Raji (cell line): ENCODE results near the gene KATNAL1.
A peak's percentile ranks its signal among the peaks of the same experiment; 100 is the strongest.

Experiments
- POLR2A ChIP-seq: IDR thresholded peaks from 2 replicates; pipeline ENCODE4 v1.6.1; 2011; ENCODE audit warnings: low read depth, low read length, control low read depth; ENCODE audit not compliant: insufficient read depth

Gene KATNAL1

DNA sequence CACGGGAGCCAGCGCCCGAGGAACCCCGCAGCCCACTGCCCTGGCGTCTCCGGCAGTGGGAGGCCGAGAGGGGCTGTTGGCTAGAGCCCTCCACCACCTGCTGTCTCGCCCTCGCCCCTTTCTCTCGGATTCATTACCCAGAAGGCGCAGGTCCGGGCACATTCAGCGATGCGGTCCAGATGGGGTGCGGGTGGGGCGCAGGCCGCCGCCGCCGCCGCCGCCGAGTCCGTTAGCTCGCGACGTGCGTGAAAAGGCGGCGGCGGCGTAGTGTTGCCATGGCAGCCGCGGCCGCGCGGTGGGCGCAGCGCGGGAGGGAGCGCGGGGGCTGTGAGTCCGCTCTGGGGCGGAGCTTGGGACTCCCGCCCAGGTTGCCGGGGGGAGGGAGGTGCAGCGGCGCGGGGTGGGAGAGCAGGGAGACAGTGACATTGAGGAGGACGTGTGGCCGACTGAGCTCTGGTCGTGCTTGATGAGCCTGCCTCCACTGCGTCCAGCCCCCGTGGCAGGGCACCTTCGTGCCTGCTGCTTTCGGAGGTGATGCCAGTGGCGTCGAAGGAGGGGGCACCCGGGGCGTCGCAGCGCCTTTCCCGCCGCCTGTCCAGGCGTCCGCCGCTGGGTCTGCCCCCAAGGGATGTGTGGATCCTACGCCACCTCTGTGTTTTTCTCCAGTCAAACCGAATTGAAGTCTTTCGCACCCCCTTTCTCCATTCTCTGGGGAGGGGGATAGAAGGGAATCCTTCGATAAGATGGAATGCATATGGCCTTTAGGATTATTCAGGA, at the start of gene KATNAL1:
Gene KATNAL1 (minus strand): TSS at position 358 of the 777 bp plus-strand sequence. CDS start 23,774 bp downstream, outside the sequence.
- peak; percentile 49; the same call in 1 of the 2 replicates for TF ChIP-seq POLR2A

DNA sequence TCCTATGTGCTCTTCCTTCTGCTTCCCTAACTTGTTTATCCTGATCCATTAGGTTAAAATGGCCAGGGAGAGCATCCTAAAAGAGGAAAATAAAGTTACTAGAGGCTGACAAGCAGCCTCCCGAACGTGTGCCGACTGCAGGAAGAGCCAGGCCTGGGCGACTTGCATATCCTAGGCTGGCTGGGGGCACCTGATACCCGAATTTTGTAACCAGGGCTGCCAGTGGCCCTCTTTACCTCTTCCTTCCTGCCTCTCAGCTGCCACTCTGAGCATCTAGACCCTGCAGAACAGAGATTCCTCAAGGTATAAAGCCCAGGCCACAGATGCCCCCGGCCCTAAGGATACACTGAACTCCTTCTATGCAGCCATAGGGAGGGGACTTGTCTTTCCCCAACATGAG, 48.5 kb upstream of the KATNAL1 start:
- no peak for TF ChIP-seq POLR2A

DNA sequence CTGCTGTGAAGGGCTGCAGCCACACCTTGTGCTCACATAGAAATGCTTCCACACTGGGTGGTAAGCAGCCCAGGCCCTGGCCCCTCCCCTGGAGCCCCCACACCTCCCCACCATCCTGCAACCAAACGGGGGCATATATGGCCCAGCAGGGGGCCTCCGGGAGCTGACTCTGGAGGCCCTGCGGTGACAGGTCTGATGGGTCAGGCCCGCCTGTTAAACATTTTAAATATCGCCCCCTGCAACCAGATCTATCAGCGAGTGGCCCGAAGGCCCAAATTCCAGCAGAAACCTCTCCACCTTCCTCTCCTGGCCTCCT, 48.0 kb upstream of the KATNAL1 start:
- no peak for TF ChIP-seq POLR2A

DNA sequence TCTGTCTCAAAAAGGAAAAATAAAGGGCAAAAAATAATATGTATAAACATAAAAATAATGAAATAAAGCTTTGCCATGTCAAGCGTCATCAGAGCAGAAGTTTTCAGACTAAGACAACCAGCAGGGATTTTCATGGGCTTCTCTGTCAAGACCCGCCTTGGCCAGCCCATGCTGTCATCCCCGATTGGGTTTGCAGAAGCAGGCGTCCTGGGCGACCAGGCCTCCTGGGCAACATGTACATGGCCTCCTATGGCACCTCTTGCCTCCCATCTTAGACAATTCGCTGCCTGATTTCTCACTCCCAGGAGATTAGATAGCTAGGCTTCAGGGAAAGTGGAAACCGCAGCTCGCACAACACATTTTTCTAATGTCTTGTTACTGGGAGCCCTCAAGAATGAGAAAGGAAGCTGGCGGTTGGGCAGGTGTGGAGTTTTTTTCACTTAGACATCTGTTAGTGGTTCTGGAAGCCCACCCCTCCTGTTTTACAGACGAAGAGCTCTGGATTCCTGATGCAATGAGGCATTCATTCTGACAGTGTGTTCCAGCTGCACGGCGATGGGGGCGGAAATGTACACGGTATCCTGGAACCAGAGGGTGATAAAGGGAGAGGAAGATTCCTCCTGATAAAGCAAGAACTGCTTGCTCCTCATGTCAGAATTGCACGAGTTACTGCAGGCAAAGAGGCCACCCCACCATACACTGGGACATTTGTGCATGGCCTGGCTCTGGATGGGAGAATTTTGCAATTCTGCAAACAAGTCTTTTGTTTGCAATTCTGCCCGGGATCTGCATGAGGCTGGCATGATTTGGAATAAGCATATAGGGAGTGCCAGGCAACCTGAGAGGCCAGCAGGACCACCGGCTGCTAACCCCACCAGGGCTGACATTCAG, 47.4 kb upstream of the KATNAL1 start:
- no peak for TF ChIP-seq POLR2A

DNA sequence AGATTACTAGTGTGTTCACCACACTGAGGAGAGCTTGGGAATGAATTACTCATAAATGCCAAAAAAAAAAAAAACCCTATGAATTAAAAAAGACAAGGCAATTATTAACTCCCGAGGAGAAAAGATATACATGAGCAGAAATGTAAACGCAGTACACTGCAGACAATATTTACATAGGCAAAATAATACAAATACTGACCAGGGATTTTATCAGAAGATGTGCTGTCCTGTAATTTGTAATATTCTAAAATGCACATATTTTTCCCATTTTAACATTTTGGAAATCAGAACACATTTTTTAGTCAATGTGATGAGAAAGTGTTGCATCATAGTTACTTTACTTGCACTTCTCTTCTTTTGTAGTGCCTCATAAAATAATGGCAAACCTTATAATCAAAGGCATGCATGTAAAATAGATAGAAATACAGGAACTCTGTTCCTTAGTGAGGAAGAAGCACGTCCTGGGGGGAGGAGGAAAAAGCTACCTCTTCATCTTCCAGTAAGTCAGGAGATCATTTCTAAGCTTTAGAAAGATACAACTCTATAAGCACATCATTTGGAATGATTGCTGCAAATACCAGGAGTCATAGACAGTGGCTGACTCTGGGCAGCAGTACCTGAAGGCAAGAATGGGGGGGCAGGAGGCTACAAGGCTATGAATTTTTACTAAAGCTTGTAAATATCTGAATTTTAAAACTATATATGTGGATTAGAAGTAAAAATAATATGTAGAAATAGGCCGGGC, 46.3 kb upstream of the KATNAL1 start:
- no peak for TF ChIP-seq POLR2A

DNA sequence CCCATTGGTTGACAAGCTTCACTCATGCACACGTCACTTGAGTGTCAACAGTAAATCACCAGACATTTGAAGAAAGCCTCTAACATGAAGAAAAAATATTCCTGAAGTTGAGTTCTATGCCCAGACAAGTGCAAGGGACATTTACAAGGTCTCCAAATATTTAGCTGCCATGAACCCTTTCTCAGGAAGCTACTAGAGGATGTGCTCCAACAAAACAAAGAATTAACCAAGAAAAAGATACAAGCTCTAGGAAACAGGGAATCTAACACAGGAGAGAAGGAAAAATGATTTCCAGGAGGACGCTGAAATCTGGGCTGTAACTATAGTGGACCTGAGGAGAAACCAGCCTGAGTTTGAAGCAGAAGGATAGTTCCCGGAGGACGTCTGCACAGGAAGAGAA, 45.7 kb upstream of the KATNAL1 start:
- TF ChIP-seq POLR2A, result no peak

DNA sequence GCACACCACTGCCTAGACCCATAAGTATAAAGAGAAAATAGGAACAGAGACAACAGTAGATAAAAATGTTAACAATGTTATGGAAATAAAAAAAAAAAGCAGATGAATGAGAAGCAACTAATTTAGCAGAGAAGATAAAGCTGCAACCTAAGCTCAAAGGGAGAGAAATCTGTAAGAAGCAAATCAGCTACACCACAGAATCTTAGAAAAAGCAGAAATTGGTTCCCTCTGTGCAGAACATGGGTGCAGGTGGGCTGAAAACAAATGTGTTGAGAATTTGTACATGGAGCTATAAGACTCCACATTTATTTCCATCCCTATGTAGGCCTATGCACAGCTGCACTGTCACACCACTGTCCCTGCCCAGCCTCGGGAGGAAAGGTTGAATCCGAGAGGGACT, 44.8 kb upstream of the KATNAL1 start:
- TF ChIP-seq POLR2A, result no peak

DNA sequence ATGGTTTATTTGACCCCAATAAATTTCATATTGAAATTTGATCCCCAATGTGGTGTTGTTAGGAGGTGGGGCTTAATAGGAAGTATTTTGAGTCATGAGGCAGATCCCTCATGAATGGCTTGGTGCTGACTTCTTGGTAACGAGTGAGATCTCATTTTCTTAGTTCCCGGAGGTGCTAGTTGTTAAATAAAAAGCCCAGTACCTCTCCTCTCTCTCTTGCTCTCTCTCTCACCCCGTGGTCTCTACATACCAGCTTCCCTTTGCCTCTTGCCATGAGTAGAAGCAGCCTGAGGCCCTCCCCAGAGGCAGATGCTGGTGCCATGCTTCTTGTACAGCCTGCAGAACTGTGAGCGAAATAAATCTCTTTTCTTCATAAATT, 39.4 kb upstream of the KATNAL1 start:
- no peak for TF ChIP-seq POLR2A

DNA sequence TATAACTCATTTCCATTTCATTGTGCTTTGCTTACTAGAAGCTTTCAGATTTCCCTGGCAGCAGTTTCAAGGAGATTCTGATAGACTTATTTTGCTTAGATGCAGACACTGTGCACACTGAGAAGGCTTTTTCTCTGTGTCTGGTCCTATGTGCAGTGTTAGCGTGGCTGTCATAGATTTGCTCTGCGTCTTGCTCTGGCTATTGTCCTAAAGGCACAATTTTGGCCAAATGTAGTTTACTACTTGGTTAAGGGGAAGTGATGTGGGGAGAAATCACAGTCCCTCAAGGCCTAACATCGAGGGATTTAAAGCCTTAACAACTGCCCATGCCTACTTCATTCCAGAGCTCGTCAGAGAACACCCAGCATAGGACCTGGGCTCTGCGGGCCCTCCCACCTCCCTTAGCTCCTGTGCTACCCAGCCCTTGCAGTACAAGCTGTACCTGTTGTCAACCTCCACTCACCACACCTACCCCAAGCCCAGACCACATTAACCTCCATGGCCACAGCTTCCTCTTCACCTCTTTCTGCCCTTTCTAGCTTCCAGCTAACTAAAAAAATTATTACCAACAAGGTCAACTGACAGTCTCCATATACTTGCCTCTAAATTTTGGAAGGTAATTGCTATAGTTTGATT, 38.9 kb upstream of the KATNAL1 start:
- no peak for TF ChIP-seq POLR2A

DNA sequence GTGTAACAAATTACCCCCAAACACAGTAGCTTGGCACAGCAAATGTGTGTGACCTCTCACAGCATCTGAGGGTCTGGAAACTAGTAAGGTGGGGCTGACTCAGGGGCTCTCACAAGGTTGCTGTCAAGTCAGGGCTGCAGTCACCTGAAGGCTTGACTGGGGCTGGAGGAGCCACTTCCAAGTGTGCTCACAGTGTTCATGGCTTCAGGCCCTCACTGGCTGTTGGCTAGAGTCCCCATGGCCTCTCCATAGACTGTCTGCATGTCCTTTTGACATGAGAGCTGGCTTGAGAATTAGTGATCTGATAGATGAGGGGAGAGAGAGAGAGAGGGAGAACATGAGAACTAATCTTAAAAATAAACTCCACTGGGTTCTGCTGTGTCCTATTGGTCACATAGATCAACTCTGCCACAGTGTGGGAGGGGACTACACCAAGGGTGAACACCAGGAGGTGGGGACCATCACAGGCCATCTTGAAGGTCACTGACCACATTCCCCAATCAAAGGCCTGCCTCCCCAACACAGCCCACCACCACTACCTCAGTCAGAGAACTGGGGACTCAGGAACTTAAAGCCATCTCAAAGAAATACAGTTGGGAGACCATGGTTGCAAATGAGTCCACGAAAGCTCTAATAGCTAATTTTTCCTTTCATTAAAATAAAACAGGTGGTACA, 38.2 kb upstream of the KATNAL1 start:
- no peak for TF ChIP-seq POLR2A

DNA sequence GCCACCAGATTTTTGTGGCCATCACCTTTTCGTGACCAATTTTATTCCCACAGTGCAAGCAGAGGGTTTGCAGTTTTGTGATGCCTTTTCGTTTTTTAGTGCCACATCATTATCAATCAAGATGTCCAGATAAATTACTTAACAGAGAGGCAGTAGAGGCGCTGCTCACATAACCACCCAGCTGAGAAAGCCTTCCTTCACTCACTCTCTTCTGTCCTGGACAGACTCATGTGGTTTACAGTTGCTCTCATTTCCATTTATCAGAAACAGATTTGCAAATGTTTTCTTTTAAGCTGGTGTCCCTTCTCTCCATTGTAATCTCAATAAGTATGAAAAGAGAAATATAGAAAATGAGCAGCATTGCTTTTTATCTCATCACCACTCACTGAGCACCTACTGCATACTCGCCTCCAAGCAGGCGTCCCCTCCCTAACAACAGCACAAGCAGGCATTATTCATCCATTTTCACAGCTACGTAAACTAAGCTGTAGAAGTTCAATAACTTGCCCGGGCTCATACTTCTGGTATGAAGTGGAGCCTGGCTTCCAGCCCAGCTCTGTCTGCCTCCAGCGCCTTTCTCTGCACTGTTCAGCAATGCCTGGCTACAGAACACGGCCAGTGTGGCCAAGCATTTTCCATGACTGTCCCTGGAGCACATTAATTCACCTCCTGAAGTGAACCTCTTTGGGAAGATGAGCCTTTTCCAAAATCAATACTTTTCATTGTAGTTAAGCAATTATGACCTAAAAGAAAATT, 34.6 kb upstream of the KATNAL1 start:
- no peak for TF ChIP-seq POLR2A

DNA sequence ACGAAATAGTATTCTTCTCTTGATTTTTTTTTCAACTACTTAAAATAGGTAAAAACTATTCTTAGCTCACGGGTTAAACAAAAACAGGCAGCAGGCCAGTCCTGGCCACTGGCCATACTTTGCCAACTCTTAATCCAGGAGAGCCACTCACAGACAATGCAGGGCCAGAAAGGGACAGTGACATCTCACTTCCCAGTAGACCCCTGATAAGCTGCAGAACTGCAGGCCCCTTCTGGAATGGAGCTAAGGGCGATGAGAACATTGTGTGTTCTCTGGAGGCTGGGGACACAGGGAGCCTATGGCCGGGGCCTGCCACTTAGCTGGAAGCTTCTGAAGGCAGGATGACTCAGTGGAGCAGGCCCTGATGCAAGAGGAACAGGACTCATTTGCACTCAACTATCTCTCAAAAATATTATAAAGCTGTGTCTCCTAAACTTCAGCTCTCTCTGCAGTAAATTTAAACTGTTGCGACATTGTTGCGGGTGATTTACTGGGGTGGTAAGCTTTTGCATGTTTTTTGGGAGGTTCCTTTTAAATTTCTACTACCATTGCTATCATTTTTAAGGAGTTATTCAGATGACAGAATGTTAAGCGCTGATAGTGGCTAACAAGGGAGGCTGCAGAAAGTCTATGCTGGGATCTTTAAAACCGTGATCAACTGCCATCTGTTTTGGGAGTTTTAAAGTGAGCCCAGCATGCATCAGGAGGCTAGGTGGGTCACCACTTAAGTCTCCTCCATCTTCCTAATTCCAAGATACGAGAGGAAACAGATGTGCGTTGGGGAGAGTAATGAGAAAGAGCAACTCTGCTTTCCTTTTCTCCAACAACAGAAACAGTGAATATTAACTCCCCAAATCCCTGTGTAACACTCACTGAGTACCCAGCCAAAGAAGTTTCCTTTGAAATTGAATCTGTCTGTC, 33.2 kb upstream of the KATNAL1 start:
- TF ChIP-seq POLR2A, result no peak
